ENCODE measurements around the gene LMO1.

Gene LMO1

GRCh38 chr11:8225589-8226036, 38.1 kb downstream of the LMO1 start:
- peak; percentile 61 for DNase-seq

GRCh38 chr11:8224711-8225110, 39.0 kb downstream of the LMO1 start:
- no peak for DNase-seq

- DNase-seq: no peak
Observed at GRCh38 chr11:8224161-8224591, 39.5 kb downstream of the LMO1 start.

- peak; percentile 30 for DNase-seq
Observed at GRCh38 chr11:8223513-8223900, 40.2 kb downstream of the LMO1 start.

- DNase-seq: no peak
Observed at GRCh38 chr11:8222820-8223512, 40.7 kb downstream of the LMO1 start.

GRCh38 chr11:8221917-8222495, 41.7 kb downstream of the LMO1 start:
- DNase-seq: no peak

GRCh38 chr11:8221046-8221723, 42.5 kb downstream of the LMO1 start:
- DNase-seq: peak; percentile 24

GRCh38 chr11:8220261-8221045, 43.2 kb downstream of the LMO1 start:
- no peak for DNase-seq

GRCh38 chr11:8219257-8220021, 44.2 kb downstream of the LMO1 start:
- DNase-seq: peak; percentile 41

GRCh38 chr11:8218840-8219239, 44.8 kb downstream of the LMO1 start:
- DNase-seq: no peak

- no peak for DNase-seq
Observed at GRCh38 chr11:8218409-8218808, 45.3 kb downstream of the LMO1 start.

- no peak for DNase-seq
Observed at GRCh38 chr11:8217926-8218325, 45.8 kb downstream of the LMO1 start.

GRCh38 chr11:8217136-8217535, 46.5 kb downstream of the LMO1 start:
- DNase-seq: no peak

- no peak for DNase-seq
Observed at GRCh38 chr11:8213376-8213775, 50.3 kb downstream of the LMO1 start.

GRCh38 chr11:8209208-8209807, 54.4 kb downstream of the LMO1 start:
- DNase-seq: no peak

- DNase-seq: peak; percentile 50
Observed at GRCh38 chr11:8207080-8208000, 56.3 kb downstream of the LMO1 start.

- DNase-seq: no peak
Observed at GRCh38 chr11:8206251-8207079, 57.2 kb downstream of the LMO1 start.

- no peak for DNase-seq
Observed at GRCh38 chr11:8205566-8205965, 58.1 kb downstream of the LMO1 start.

GRCh38 chr11:8204596-8204995, 59.1 kb downstream of the LMO1 start:
- DNase-seq: no peak

GRCh38 chr11:8204025-8204424, 59.7 kb downstream of the LMO1 start:
- no peak for DNase-seq

Data from fibroblast of skin of right biceps (primary cell).